ENCODE results near the gene LAMTOR5.

LAMTOR5 gene

GRCh38 chr1:110385369-110385768 lies 22.1 kb downstream of the LAMTOR5 start:
- no peak for DNase-seq

GRCh38 chr1:110384581-110385321 lies 22.7 kb downstream of the LAMTOR5 start:
- DNase-seq: no peak

DNA sequence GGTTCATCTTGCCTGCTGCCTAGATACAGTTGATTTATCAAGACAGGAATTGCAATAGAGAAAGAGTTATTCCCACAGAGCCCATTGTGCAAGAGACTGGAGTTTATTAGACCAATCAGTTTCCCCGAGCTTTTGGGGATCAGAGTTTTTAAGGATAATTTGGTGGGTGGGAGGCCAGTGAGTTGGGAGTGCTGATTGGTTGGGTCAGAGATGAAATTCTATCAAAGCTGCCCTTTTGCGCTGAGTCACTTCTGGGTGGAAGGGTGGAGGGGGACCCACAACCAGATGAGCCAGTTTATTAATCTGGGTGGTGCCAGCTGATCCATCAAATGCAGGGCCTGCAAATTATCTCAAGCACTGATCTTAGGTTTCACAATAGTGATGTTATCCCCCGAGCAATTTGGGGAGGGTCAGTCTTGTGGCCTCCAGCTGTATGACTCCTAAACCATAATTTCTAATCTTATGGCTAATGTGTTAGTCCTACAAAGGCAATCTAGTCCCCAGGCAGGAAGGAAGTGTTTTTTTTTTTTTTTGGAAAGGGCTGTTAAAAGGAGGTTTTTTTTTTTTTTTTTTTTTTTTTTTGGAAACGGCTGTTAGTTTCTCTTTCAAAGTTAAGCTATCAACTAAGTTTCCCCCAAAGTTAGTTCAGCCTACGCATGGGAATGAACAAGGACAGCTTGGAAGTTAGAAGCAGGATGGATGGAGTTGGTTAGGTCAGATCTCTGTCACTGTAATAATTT lies 24.1 kb downstream of the LAMTOR5 start:
- DNase-seq: no peak

DNA sequence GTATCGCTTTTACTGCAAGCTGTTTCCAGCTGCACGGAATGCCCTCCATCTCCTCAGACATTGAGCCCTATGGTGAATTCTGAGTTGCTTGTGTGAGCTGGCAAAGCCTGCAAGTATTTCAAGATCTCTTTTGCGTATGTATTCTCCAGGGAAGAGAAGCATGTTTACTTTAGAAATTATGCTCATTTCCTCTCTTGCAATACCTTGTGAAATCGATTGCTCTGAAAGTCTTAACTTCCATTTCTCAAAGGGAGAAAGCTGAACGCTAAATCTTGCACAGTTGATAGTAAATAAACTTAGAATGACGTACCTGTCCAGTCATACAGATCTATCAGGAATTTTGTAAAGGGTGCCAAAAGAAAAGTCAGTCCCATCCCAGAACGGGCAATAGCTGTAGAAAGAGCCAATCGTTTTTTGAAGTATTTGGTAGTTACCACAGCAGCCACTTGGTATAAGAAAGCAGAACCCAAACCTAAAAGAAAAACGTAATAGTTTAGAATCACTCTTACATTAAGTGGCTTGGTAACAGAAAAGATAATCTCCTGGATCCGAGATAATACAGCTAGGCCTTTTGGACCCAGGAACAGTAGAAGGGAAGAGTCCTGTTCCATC lies 26.7 kb downstream of the LAMTOR5 start:
- no peak for DNase-seq

GRCh38 chr1:110375490-110375889 lies 32.0 kb downstream of the LAMTOR5 start:
- no peak for DNase-seq

- DNase-seq: no peak
These were observed 36.7 kb downstream of the LAMTOR5 start for GRCh38 chr1:110370827-110371226.

- no peak for DNase-seq
These were observed 43.3 kb downstream of the LAMTOR5 start for GRCh38 chr1:110364221-110364620.

- no peak for DNase-seq
These were observed 45.6 kb downstream of the LAMTOR5 start for GRCh38 chr1:110361856-110362255.

DNA sequence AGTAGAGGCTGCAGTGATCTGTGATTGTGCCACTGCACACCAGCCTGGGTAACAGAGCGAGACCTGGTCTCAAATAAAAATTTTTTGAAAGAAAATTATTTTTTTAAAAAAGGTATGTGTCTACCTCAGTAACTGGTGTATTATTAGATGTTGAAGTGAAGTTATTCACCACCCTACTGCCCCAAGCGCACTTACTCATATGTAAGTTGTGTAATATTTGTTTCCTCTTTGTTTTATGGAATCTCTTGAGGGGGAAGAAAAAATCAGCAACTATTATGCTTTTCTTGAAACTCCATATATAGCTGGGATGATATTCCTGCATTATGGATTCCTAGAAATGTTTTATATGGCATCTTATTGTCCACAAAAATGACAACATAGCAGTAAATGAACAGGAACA lies 47.1 kb downstream of the LAMTOR5 start:
- DNase-seq: no peak

- no peak for DNase-seq
These were observed 51.1 kb downstream of the LAMTOR5 start for GRCh38 chr1:110356379-110356778.

- no peak for DNase-seq
These were observed 52.2 kb downstream of the LAMTOR5 start for GRCh38 chr1:110355321-110355720.
